B cell (primary cell): Measurements from ENCODE around the gene LRRC32. TPM values are rescaled to one million over a fixed set of nuclear protein-coding genes. Genes with fewer than 3 reads are reported as not detected.

Source experiments
- ATAC-seq: fragments of 200-7000 bp; cut with Tn5 transposase; one replicate; pipeline ENCODE4 v1.10.0; 2021; ENCODE audit warnings: low read depth, mild to moderate bottlenecking, moderate number of reproducible peaks, moderate library complexity
- CTCF ChIA-PET: fragments of 350-600 bp; sonication (Branson Sonifier 250); formaldehyde crosslinking; loops from one replicate; lab custom pipeline; 2021; ENCODE audit warnings: antibody characterized with exemption, inconsistent platforms; lab: Charles Lee
- POLR2A ChIA-PET: fragments of 350-600 bp; sonication (Branson Sonifier 250); formaldehyde crosslinking; loops from one replicate; lab custom pipeline; 2021; ENCODE audit warnings: antibody characterized with exemption; lab: Charles Lee
- DNase-seq: peaks from one replicate; pipeline ENCODE4 v3.0.0; 2013
- H2AFZ ChIP-seq: 2 replicates; pipeline ENCODE4 v1.6.1; 2012; ENCODE audit warnings: mild to moderate bottlenecking, low read depth, low read length; ENCODE audit not compliant: insufficient read depth, poor library complexity, severe bottlenecking
- H3K27ac ChIP-seq, 2 donors: 1 replicate in 1 of 2; 2 replicates in 1 of 2; pipeline ENCODE4 v1.5.1; 2012 to 2013; ENCODE audit warnings: low read length in 2 of 2, mild to moderate bottlenecking in 2 of 2, moderate library complexity in 1 of 2
- H3K27me3 ChIP-seq, 4 experiments: fragments of 200-600 bp in 1 of 4; sonication (generic) in 1 of 4; replicated peaks in 1 of 4; 1 replicate in 2 of 4; 2 replicates in 2 of 4; pipeline versions ENCODE4 v1.6.1 to v1.7.0; 2013 to 2016; ENCODE audit warnings: low read length in 3 of 4, mild to moderate bottlenecking in 2 of 4, mixed read lengths in 1 of 4, moderate library complexity in 1 of 4; ENCODE audit not compliant: insufficient read depth in 4 of 4, control insufficient read depth in 3 of 4; ENCODE audit errors: control extremely low read depth in 1 of 4
- H3K36me3 ChIP-seq, 2 experiments: replicated peaks in 1 of 2; 1 replicate in 1 of 2; 2 replicates in 1 of 2; pipeline versions ENCODE4 v1.6.1 to v1.7.1; 2013; ENCODE audit warnings: low read length in 1 of 2; ENCODE audit not compliant: insufficient read depth in 2 of 2, control insufficient read depth in 1 of 2; ENCODE audit errors: control extremely low read depth in 1 of 2, extremely low read depth in 1 of 2
- H3K4me1 ChIP-seq, 2 donors: fragments of 200-600 bp in 1 of 2; sonication (generic) in 1 of 2; 1 replicate in 1 of 2; 2 replicates in 1 of 2; pipeline versions ENCODE4 v1.5.1 to v1.6.1; 2013 to 2017; ENCODE audit warnings: low read length in 2 of 2; ENCODE audit not compliant: control insufficient read depth in 2 of 2, insufficient read depth in 2 of 2
- H3K4me2 ChIP-seq: replicated peaks from 2 replicates; pipeline ENCODE3; 2012; ENCODE audit warnings: mild to moderate bottlenecking, low read depth, low read length; ENCODE audit not compliant: poor library complexity, severe bottlenecking
- H3K4me3 ChIP-seq, 5 experiments: fragments of 200-600 bp in 1 of 5; sonication (generic) in 1 of 5; 1 replicate in 3 of 5; 2 replicates in 2 of 5; pipeline versions ENCODE4 v1.5.1 to v1.7.0; 2011 to 2016; ENCODE audit warnings: low read length in 4 of 5, mild to moderate bottlenecking in 4 of 5, low read depth in 2 of 5, control low read depth in 1 of 5, moderate library complexity in 1 of 5; ENCODE audit not compliant: insufficient read depth in 1 of 5; ENCODE audit errors: control extremely low read depth in 1 of 5, extremely low read depth in 1 of 5
- H3K79me2 ChIP-seq: fragments of 200-600 bp; sonication (generic); one replicate; pipeline ENCODE4 v1.6.0; 2016; ENCODE audit warnings: low read length; ENCODE audit not compliant: control insufficient read depth, insufficient read depth
- H3K9ac ChIP-seq: fragments of 200-600 bp; sonication (generic); 2 replicates; pipeline ENCODE4 v1.6.1; 2017; ENCODE audit warnings: mild to moderate bottlenecking, low read length, moderate library complexity
- H3K9me3 ChIP-seq, 3 donors: one replicate each; pipeline versions ENCODE4 v1.6.1 to v1.7.1; 2013; ENCODE audit warnings: low read length in 2 of 3; ENCODE audit not compliant: control insufficient read depth in 2 of 3, insufficient read depth in 1 of 3; ENCODE audit errors: control extremely low read depth in 1 of 3
- H4K20me1 ChIP-seq: 2 replicates; pipeline ENCODE4 v1.6.0; 2012; ENCODE audit warnings: mild to moderate bottlenecking, low read length; ENCODE audit not compliant: insufficient read depth, control insufficient read depth, poor library complexity, severe bottlenecking
- H3K27ac Mint-ChIP-seq: one replicate; pipeline ENCODE4 v1.8.0; 2021; ENCODE audit warnings: mixed read lengths
- H3K27me3 Mint-ChIP-seq: one replicate; pipeline ENCODE4 v1.8.0; 2021; ENCODE audit warnings: mixed read lengths
- H3K4me1 Mint-ChIP-seq: one replicate; pipeline ENCODE4 v1.8.0; 2021; ENCODE audit warnings: mixed read lengths
- H3K4me3 Mint-ChIP-seq: one replicate; pipeline ENCODE4 v1.8.0; 2021; ENCODE audit warnings: mixed read lengths
- H3K9me3 Mint-ChIP-seq: one replicate; pipeline ENCODE4 v1.8.0; 2022; ENCODE audit warnings: mixed read lengths; ENCODE audit not compliant: insufficient read depth
- EZH2 ChIP-seq: IDR thresholded peaks from 2 replicates; pipeline ENCODE4 v1.6.1; 2012; ENCODE audit warnings: borderline replicate concordance, low read depth, mild to moderate bottlenecking, moderate library complexity, low read length; ENCODE audit not compliant: insufficient read depth, poor library complexity, severe bottlenecking
- WGBS: methylation state at CpG from one replicate; pipeline ENCODE4 v1.1.5; 2013; ENCODE audit warnings: missing lambda C conversion rate; ENCODE audit not compliant: insufficient coverage; 5-methylcytosine and 5-hydroxymethylcytosine counted together
- intact Hi-C: fragments of 100-400 bp; cut with micrococcal nuclease; formaldehyde crosslinking; loops from one replicate; pipeline ENCODE4 v1.10.0; 2022
- polyA plus RNA-seq: library from polyadenylated mRNA; depleted of rRNA; stranded (reverse); fragments of >200 nt; gene quantifications from 2 replicates; pipeline ENCODE4 v1.2.3, GENCODE V29; 2012
- total RNA-seq, 2 donors: library from RNA; stranded (reverse); fragments of 120-200 nt in 1 of 2; gene quantifications; 1 replicate in 1 of 2; 2 replicates in 1 of 2; pipeline versions ENCODE4 v1.2.3 to v1.2.4, GENCODE V29; 2013 to 2022
- TF ChIP-seq, protein P1 (sequence below): fragments of 200-600 bp; IDR thresholded peaks from one replicate; pipeline ENCODE4 v1.8.0; 2022; ENCODE audit warnings: antibody characterized with exemption, mild to moderate bottlenecking

LRRC32 gene
- total and polyA plus RNA-seq, 2 donors (not counting 1 experiment from before 2014, with no cell fraction given), result 0.60 to 1.4 TPM

DNA sequence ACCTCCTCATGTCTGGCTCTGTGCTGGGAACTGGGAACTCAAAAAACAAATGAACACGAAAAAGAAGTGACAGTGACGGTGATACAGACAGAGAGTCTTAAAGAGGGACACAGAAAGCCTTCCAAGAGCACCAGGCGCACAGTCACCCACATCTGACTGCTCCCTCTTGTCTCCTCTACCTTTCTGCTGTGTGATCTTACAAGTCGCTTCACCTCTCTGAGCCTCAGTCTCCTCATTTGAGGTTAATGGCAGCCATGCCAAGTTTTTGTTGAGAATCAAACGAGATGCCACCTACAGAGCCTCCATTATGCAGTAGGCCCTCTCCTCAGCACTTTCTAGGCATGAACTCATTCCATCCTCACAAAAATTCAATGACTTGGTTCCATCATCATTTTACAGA, 3.7 kb downstream of the LRRC32 start:
- Histone ChIP-seq H3K9ac (no peak overlapping the region), H3K36me3 (no peaks in the 10 kb centered on the region), H3K9me3 (peaks cover 0 to 4% (median 0%) of the 10 kb centered on the region in 3 donors), H3K27me3 (peaks cover 0 to 50% (median 26%) of the 10 kb centered on the region in 4 experiments), H3K4me2 (peak overlapping the region; percentile 52), H3K27ac (no peak overlapping the region), H2AFZ (no peak overlapping the region), H3K79me2 (no peaks in the 10 kb centered on the region), H3K4me3 (no peak overlapping the region), H4K20me1 (peaks cover 2% of the 10 kb centered on the region), H3K4me1 (peaks cover 77 to 80% of the 10 kb centered on the region in 2 donors)
- no peak for DNase-seq
- Mint-ChIP-seq H3K9me3 (no peaks in the 10 kb centered on the region), H3K4me1 (peaks cover 71% of the 10 kb centered on the region), H3K27ac (no peak overlapping the region), H3K27me3 (peaks cover 62% of the 10 kb centered on the region), H3K4me3 (peak overlapping the region; percentile 13)
- TF ChIP-seq, protein P1, sequence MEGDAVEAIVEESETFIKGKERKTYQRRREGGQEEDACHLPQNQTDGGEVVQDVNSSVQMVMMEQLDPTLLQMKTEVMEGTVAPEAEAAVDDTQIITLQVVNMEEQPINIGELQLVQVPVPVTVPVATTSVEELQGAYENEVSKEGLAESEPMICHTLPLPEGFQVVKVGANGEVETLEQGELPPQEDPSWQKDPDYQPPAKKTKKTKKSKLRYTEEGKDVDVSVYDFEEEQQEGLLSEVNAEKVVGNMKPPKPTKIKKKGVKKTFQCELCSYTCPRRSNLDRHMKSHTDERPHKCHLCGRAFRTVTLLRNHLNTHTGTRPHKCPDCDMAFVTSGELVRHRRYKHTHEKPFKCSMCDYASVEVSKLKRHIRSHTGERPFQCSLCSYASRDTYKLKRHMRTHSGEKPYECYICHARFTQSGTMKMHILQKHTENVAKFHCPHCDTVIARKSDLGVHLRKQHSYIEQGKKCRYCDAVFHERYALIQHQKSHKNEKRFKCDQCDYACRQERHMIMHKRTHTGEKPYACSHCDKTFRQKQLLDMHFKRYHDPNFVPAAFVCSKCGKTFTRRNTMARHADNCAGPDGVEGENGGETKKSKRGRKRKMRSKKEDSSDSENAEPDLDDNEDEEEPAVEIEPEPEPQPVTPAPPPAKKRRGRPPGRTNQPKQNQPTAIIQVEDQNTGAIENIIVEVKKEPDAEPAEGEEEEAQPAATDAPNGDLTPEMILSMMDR, result no peak
- no peak for ATAC-seq
- 79% methylated on average over 5 of the region's 5 CpGs for whole genome bisulfite sequencing
- intact Hi-C loops, result no loop called here
- ChIA-PET POLR2A (interaction anchor here (0.7 kb wide), 1 partner anchor 40 kb away, joined by 3 read pairs; no protein-coding TSS in a partner anchor), CTCF (interaction anchor here (0.9 to 2.2 kb wide), 2 partner anchors 29 to 68 kb away, joined by 4 to 7 read pairs; no protein-coding TSS in a partner anchor)

DNA sequence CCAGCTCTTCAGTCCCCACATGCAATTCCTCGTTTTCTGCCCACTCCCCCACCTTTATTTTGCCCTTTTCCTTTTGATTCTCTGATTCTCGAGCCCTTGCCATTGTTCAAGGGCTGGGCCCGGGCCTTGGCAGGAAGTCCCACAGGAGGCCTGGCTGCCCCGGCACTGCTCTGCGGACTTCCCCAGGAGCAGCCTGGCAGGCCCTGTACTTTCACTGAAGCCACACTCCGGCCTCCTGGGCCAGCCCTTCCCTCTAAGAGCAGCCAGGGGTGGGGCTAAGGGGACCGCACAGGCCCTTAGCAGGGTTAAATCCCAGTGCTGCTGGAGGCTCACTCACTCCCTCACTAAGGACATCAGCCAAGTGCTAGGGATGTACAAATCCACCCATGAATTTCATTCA, 4.1 kb downstream of the LRRC32 start:
- peaks cover 0 to 50% (median 24%) of the 10 kb centered on the region in 4 experiments for H3K27me3 ChIP-seq
- Mint-ChIP-seq H3K9me3 (no peaks in the 10 kb centered on the region), H3K4me3 (peak overlapping the region; percentile 13), H3K27ac (no peak overlapping the region), H3K27me3 (peaks cover 66% of the 10 kb centered on the region), H3K4me1 (peaks cover 66% of the 10 kb centered on the region)
- ATAC-seq (peak; percentile 22), DNase-seq (peak; percentile 43)
- peak overlapping the region; percentile 52 for H3K4me2 ChIP-seq
- no peaks in the 10 kb centered on the region for H4K20me1 ChIP-seq
- peaks cover 0 to 4% (median 0%) of the 10 kb centered on the region in 3 donors for H3K9me3 ChIP-seq
- no peak for TF ChIP-seq EZH2
- TF ChIP-seq, protein P1, result no peak
- intact Hi-C loops, result no loop called here
- no peaks in the 10 kb centered on the region for H3K79me2 ChIP-seq
- POLR2A ChIA-PET, result no interaction called here
- H3K27ac ChIP-seq, result no peak overlapping the region
- H2AFZ ChIP-seq, result no peak overlapping the region
- 7% methylated on average over 7 of the region's 7 CpGs for WGBS
- H3K9ac ChIP-seq, result no peak overlapping the region
- H3K4me3 ChIP-seq, result no peak overlapping the region
- CTCF ChIA-PET, result no interaction called here
- H3K4me1 ChIP-seq, result peaks cover 72 to 76% of the 10 kb centered on the region in 2 donors
- no peaks in the 10 kb centered on the region for H3K36me3 ChIP-seq
